ENCODE results near the gene BIRC7.

BIRC7 gene, protein sequence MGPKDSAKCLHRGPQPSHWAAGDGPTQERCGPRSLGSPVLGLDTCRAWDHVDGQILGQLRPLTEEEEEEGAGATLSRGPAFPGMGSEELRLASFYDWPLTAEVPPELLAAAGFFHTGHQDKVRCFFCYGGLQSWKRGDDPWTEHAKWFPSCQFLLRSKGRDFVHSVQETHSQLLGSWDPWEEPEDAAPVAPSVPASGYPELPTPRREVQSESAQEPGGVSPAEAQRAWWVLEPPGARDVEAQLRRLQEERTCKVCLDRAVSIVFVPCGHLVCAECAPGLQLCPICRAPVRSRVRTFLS

DNA sequence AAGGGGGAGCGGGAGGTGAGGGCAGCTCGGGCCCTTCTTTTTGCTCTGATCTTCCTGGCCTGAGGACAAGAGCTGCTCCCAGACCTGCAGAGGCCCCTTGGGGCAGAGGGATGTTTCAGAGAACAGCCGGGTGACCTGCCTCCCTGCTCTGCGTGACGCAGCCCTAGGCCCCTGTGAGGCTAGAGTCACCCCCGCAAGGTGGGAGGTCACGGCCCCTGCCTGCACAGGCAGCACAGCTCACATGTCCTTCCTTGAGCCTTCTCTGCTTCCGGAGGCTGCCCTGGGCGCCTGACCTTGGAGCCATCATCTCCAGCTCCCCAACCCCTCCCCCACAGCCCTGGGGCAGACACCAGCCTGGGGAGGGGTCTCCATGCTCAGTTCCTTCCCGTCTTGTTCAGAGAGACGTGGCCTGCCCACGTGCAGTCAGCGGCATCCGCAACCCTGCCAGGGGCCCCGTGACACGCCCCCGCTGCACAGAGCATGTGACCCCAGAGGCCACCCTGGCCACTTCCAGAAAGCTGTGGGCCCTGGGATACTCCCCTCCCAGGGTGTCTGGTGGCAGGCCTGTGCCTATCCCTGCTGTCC lies at the start of gene BIRC7:
Gene BIRC7, plus strand, starts transcription at position 507 of the 585 bp plus-strand sequence. CDS start 192 bp downstream, outside the sequence.
- in situ Hi-C loops (cut with MboI; ENCODE audit: low sequenced_read_pairs), result no loop called here

DNA sequence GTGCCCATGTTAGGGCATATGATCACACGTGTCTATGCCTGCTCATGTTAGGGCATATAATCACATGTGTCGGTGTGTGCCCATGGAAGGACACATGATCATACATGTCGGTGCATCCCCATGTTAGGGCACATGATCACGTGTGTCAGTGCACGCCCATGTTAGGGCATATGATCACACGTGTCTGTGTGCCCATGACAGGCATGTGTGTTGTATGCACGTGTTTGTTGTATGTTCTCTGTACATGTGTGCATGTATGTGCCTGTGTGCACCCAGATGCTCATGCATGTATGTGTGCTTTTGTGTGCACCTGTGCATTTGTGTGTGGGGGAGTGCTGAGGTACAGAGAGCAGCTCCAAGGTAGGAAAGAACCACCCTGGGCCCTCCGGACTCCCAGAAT lies 49.6 kb upstream of the BIRC7 start:
- in situ Hi-C loops (cut with MboI; ENCODE audit: low sequenced_read_pairs), result no loop called here

DNA sequence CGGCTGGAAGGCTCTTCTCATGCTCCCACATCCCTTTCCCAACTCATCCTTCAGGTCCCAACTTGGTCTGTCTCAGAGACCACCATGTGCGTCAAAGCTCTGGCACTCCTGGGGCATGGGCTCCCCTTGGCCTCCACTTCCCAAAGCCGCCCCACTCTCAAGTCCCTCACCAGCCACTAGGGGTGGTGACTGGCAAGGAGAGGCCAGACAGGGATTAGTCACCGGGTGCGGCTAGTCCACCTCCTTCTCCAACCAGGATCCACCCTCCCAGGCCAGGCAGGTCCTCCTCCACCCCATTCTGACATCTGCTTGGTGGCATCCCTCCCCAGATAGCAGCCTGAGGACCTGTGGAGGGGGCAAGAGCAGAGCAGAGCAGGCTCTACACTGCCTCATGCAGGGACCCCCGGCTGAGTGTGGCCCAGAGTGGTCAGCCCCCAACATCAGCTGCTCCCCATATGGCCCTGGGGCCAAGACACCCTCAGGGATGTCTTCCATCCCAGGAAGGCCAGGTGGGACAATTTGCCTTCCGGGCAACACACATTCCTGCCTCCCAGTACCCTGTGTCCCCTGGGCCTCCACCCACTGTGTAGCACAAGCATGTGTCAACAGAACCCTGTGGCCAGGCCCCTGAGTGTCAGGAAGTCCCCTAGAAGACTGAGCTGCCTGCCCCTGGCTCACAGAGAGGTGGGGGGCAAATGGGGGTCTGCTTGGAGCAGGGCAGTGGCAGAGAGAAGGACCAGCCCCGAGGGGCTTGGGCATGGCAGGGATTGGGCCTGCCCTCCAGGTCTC lies 49.0 kb upstream of the BIRC7 start:
- in situ Hi-C loops (cut with MboI; ENCODE audit: low sequenced_read_pairs), result no loop called here

DNA sequence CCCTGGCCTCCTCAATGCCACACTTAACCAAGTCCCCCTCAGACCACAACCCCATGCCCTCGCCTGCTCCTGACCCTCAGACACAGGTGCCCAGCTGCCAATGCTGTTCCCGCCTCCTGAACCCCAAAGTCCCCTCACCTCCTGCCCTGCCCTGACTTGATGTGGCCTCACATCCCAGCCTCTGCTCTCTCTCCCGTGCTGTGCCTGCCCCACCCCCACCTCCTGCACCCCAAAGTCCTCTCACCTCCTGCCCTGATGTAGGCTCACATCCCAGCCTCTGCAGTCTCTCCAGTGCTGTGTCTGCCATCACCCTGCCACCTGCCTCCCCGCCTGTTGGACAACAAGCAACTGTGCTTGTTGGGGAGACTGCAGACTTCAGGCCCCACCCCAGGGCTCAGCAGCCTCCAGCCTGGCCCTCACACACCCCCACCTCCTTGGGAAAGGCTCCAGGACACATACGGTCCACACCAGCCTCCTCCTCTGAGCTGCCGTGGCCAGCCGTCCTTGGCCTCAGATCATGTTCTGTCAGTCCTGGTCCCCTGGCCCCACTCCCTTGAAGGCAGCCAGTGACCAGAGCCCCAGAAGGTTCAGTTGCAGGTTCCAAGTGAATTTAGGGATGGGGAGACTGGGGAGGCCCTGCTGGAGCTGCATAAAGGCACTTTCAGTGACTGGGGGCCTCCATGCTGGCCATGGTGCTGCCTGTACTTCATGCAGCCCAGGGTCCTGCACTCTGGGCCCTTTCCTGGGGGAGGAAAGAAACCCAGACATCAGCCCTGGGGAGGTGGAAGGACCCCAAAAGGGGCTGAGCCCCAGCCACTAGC lies 48.2 kb upstream of the BIRC7 start:
- in situ Hi-C loops (cut with MboI; ENCODE audit: low sequenced_read_pairs), result no loop called here

DNA sequence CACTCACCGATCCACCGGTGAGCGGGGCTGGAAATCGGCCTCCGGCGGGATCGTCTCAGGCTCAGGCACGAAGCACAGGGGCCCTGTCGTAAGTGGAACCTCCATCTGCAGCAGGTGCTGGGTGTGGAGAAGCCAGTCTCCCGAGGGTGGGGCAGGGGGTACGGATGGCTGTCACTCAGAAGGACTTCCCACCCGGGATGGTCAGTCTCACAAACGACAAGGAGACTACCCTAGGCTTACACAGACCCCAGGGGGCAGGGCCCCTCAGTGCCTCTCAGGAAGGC lies 47.6 kb upstream of the BIRC7 start:
- in situ Hi-C loops (cut with MboI; ENCODE audit: low sequenced_read_pairs), result no loop called here

DNA sequence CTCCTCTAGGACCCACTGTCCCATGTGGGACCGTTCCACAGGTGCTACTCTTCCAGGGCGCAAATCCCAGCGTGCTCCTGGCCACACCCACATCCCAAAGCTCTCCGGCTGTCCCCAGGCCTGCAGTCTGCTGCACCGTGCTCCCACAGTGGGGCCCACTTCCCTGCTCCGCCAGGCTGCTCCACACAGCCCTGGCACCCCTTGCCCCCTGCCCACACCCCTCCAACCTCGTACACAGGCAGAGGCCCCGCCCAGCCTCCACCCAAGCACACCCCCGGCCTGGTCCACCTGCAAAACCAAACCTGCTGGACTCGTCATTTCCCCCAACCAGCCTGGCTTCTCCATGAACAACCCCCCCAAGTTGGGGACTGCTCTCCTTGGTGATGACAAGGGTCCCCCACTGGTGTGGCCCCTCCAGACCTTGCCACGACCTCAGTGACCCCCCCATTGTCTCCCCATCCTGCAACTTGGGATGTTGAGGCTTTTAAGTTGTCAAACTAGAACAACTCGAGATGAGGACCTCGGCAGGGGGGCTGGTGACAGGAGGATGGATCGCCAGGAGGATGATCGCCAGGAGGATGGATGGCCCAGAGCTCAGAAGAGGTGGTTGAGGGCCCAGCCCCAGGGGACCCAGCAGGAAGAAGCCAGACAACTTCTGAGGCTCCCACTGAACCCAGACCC lies 46.9 kb upstream of the BIRC7 start:
- in situ Hi-C loops (cut with MboI; ENCODE audit: low sequenced_read_pairs), result no loop called here

DNA sequence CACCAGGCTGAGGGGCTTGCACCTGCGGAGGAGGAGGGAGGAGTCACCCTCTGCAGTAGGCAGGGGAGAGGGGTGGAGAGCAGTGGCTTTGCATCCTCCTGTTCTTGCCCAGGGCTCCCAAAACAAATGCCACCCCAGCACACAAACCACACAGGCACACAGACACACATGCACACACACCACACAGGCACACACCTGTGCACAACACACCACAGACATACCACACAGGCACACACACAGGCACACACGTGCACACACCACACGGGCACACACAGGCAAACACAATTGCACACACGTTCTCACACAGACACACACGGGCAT lies 46.4 kb upstream of the BIRC7 start:
- in situ Hi-C loops (cut with MboI; ENCODE audit: low sequenced_read_pairs), result no loop called here

DNA sequence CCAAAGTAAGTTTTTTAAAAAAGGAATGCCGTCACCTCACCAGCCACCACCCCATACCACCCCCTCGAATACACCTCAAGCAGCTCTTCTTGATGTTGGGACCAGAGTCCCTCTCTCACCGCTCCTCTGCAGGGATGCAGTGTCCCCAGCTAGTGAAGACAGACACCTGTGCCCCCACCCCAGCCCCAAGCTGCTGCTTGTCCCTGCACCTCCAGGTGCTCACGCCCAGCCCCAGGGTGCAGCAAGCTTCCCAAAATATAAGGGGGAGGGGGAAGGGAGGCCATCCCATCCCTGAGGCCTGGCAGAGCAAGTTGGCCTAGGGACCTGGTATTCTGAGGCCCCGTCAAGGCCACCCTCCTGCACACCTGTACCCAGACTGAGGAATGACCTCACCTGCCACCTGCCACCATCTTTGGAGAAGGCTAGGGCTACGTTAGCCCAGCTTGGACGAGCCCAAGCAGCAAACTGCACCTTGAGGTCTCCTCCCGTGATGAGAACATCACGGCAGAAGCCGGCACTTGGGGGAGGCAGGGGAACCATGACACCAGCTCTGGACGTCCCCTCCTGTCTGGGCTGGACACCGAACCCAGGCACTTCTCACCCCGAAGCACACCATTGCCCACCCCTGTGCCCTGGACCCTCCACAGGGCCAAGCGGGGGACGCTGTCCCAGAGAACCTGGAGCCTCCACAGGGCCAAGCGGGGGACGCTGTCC lies 45.7 kb upstream of the BIRC7 start:
- in situ Hi-C loops (cut with MboI; ENCODE audit: low sequenced_read_pairs), result no loop called here

DNA sequence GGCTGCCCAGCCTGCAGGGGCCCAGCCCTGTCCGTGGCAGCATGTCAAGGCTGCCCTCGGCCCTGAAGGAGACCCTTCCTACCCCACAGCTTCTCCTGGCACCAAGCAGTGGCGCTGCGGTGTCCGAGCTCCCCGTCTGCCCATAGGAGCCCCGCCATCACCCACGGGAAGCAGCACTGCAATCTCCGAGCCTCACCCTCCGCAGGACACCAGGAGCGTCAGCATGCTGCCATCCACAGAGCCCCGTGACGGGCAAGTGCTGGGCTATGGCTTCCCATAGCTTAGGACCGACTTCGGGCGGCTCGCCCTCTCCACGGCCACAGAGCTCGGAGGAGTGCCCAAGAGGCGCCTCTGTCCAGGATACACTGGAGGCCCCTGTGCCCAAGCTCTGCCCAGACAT lies 44.9 kb upstream of the BIRC7 start:
- in situ Hi-C loops (cut with MboI; ENCODE audit: low sequenced_read_pairs), result no loop called here

DNA sequence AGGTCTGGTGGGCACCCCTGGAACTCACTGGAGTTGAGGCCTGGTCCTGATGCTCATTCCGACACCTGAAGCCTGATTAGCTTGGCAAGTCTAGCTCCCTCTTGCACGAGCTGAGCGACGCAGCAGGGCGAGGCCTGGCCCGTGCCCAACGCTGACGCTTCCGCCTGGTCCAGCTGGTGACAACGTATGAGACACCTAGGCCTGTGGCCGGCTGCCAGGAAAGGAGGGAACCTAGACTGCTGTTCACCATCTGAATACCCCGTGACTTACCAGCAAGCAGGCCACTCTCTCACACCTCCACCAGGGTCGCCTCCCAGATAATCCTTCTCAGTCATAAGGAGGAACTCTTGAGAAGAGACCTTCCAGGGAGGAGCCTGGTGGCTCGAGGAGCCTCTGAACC lies 44.3 kb upstream of the BIRC7 start:
- in situ Hi-C loops (cut with MboI; ENCODE audit: low sequenced_read_pairs), result no loop called here

DNA sequence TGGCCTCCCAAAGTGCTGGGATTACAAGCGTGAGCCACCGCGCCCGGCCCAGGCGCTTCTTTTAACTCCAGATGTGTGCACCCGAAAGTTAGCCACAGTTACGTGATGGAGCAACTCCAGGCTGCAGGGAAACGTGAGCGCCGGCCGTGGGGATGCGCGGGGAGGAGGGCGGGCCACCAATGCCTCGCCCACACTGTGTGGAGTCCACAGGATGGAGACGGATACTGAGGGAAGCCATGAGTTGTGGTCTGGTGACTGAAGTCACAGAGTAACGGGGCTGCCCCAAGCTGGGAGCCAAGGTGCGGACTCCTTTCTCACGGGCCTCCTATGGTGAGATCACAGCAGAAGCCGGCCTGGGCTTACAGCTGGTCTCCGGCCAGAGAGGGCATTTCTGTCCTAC lies 43.0 kb upstream of the BIRC7 start:
- in situ Hi-C loops (cut with MboI; ENCODE audit: low sequenced_read_pairs), result no loop called here

DNA sequence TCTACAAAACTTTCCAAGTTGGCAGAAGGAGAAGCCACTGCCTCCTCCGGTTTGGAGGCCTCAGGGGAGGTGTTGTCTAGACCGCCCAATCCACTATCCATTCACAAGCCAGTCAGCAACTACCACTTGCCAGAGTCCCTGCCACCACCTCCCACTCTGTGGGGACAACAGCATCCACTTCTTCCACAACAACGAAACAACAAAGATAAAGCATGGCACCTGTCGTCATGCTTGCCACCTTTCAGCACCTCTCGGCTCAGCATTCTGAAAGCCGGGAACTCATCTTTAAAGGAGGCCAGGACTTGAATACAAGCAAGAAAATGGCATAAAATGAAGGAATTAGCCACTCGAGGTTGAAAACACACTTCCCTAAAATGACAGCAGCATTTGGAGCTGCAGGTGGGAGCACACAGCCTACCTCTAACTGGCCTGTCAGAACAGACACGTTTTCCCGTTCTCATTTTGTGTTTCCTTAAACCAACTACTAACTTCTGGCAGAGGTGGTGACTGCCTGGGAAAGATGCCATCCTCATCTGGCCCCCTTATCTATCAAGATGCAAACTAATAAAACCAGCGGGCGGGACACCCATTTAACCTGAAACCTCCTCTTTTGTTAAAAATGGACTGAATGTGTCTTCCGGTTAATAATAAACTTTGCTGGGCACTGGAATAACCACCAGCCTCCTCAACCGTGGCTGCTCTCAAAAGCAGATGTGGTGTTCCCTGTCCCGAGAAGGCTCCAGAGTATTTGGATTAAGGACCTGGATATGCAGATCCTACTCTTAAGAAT lies 41.5 kb upstream of the BIRC7 start:
- in situ Hi-C loops (cut with MboI; ENCODE audit: low sequenced_read_pairs), result no loop called here

DNA sequence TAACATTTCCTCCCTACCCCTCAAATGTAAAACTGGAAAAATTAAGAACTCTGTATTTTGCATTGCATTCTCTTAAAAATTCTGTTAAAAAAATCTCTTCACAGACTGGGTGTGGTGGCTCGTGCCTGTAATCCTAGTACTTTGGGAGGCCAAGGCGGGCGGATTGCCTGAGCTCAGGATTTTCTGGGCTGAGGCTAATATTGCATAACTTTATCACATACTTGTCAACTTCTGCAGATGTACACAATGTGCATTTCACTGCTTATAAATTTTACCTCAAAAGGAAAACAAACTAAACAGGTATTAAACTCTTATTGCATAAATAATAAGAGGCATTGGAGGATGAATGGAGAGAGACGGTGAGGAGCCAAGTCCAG lies 40.9 kb upstream of the BIRC7 start:
- in situ Hi-C loops (cut with MboI; ENCODE audit: low sequenced_read_pairs), result no loop called here

DNA sequence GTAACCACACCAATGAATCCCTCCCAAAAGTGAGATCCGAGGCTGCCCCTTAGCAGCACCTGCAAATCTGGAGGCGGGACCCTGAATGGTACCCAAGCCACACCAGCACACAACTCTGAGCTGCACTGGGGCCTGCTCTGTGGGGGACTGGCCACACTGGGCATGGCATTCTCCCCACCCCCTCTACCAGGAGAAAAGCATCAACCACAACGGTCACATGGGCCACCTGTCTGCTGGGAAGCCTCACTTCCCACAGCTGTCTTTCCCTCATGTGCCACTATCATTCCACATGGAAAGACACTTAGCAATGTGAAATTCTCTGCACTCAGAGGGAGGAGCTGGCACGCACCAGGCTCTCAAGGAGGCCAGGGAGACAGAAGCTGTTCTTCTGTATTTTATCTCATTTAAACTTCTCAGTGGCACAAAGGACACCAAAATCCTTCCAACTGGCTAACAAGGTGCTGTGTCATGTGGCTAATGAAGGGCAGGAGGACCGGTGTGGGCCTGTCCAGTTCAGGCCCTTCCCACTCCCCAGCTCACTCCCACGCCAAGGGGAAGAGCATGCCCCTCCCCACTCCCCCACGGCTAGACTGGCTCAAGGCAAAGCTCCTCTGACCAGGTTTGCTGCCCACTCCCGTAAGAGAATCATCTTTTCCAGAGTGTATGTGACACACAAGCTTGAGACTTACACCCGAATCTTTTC lies 38.8 kb upstream of the BIRC7 start:
- in situ Hi-C loops (cut with MboI; ENCODE audit: low sequenced_read_pairs), result no loop called here

DNA sequence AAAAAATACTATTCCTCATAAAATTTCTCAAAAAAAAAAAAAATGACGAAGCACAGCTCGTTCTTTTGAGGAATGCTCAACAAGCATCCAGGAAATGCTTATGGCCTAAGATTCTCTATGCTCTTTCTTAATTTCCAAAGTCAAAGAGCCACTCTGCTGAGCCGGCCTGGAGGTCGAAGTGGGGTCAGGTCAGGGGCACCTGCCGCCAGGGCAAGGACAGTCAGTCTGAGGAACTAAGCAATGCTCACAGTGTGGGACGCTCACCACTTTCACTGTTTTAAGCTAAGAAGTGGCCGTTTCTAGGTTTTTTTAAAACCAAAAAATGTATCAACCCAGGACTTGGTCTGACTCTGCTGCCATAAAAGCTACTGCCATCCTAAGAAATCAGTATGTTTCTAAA lies 37.1 kb upstream of the BIRC7 start:
- in situ Hi-C loops (cut with MboI; ENCODE audit: low sequenced_read_pairs), result no loop called here

DNA sequence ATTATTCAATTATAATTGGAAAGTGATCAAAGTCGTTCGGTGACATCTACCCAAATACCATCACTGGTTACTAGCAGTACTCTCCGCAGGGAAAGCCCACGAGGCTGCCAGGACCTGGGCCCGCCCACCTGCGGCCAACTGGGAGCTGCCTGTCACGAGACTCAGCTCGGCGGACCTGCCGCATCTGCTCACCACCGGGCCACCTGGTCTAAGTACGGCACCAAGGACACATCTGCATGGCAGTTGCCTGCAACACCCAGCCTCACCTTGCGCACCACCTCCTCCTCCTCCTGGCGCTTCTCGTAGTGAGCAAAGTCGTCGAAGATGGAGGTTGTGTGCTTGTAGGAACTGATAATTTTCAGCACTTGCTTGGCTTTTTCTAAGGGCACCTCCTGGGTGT lies 33.7 kb upstream of the BIRC7 start:
- in situ Hi-C loops (cut with MboI; ENCODE audit: low sequenced_read_pairs), result no loop called here

DNA sequence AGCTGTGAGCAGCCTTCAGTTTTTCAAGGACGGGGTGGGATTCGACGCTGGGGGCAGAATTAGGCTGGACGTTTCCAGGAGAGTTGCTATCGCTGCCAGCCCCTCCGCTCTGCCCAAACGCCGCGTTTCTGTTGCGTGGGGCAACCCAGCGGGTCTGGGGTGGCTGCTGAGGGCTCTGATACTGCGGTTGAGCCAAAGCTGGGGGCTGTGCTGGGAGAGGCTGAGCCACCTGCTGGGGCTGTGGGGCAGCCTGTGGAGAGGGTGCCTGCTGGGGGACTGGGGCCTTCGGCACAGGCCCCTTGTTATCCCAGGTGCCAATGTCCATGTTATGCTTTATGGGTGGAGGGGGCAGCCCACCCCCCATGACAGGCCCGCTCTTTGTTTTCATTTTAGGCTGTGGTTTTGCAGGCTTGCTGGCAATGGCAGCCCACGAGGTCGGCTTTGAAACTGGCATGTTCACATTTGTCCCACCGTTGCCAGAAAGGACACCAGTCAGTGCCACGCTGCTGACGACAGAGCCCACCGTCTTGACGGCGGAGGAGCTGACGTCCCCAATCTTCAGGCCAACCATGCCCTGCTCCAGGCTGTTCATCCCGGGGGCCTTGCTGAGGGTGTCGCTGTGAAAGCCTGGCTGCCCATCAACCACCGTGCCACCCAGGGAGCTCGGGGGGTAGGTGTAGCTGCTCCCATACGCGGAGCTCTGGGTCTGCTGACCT lies 32.7 kb upstream of the BIRC7 start:
- in situ Hi-C loops (cut with MboI; ENCODE audit: low sequenced_read_pairs), result no loop called here

DNA sequence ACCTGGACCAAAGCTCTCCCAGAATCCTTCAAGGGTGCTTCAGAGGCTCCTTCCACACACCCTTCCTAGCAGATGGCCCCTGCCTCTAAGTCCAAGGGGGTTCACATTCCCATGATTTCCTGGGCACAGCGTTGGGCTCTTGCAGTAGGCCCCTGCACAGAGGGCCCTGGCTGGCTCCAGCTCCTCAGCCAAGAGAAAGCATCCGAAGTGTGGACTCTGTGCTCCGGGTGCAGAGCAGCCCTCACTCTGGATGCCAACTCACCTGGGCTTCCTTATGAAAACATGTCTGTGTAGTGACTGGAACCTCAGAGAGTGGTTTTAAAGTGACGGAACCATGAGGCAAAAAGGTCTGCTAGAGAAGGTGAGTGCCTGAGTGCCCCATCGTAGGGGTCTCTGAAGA lies 31.3 kb upstream of the BIRC7 start:
- in situ Hi-C loops (cut with MboI; ENCODE audit: low sequenced_read_pairs), result no loop called here

DNA sequence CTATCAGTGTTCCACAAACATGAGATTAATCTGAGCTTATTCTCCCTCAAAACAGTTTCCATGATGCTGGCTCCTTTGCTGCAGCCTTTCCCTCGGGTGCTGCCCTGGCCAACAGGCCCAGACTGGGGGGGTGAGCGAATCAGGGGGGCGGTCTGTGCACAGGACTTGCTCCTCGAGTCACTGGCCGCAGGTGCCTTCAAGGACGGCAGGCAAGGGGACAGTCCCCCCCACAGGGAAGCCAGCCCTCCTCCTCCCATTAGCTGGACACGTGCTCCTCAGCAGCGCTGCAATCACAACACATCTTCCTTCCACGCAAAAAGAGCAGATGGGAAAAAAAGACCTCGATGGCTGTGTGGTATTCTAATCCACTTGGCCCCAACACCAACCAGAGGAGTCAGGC lies 29.8 kb upstream of the BIRC7 start:
- in situ Hi-C loops (cut with MboI; ENCODE audit: low sequenced_read_pairs), result no loop called here
